SIG-M5 (cell line): ENCODE measurements around the gene MSH4.
"Not testable (repeated sequence)": the region's sequence is repeated elsewhere in the genome, so short reads cannot be mapped to it uniquely, and the experiment has no call there.

Source experiments
- DNase-seq: peaks from one replicate; lab custom pipeline; 2025; lab: John Stamatoyannopoulos, UW

MSH4 gene

GRCh38 chr1:75796376-75797272 is at the start of gene MSH4:
MSH4 (plus strand) TSS chr1:75796882; CDS start chr1:75796986, 104 bp downstream.
- DNase-seq = no peak

GRCh38 chr1:75757210-75757609 is 39.5 kb upstream of the MSH4 start:
- not testable (repeated sequence) for DNase-seq

GRCh38 chr1:75758543-75758942 is 38.1 kb upstream of the MSH4 start:
- not testable (repeated sequence) for DNase-seq

GRCh38 chr1:75764057-75764655 is 32.5 kb upstream of the MSH4 start:
- DNase-seq = no peak

- no peak for DNase-seq
Measured at GRCh38 chr1:75765697-75766355, 30.9 kb upstream of the MSH4 start.

GRCh38 chr1:75768016-75768415 is 28.7 kb upstream of the MSH4 start:
- no peak for DNase-seq

GRCh38 chr1:75770761-75771160 is 25.9 kb upstream of the MSH4 start:
- no peak for DNase-seq

- no peak for DNase-seq
Measured at GRCh38 chr1:75771978-75772377, 24.7 kb upstream of the MSH4 start.

GRCh38 chr1:75777812-75778211 is 18.9 kb upstream of the MSH4 start:
- DNase-seq = not testable (repeated sequence)

GRCh38 chr1:75778694-75779093 is 18.0 kb upstream of the MSH4 start:
- DNase-seq = not testable (repeated sequence)

- DNase-seq = not testable (repeated sequence)
Measured at GRCh38 chr1:75780183-75780582, 16.5 kb upstream of the MSH4 start.

- not testable (repeated sequence) for DNase-seq
Measured at GRCh38 chr1:75783920-75784319, 12.8 kb upstream of the MSH4 start.

- DNase-seq = no peak
Measured at GRCh38 chr1:75785320-75785982, 11.2 kb upstream of the MSH4 start.

- peak; percentile 75 for DNase-seq
Measured at GRCh38 chr1:75785983-75786853, 10.5 kb upstream of the MSH4 start, which contains the start of gene RABGGTB. RABGGTB (plus strand) TSS chr1:75786256; CDS start chr1:75786272, 16 bp downstream.

GRCh38 chr1:75786901-75787493 is 9.7 kb upstream of the MSH4 start:
- DNase-seq = no peak

- no peak for DNase-seq
Measured at GRCh38 chr1:75787524-75787923, 9.2 kb upstream of the MSH4 start.

GRCh38 chr1:75789988-75790387 is 6.7 kb upstream of the MSH4 start:
- DNase-seq = no peak

GRCh38 chr1:75791022-75791421 is 5.7 kb upstream of the MSH4 start:
- no peak for DNase-seq

GRCh38 chr1:75792091-75792490 is 4.6 kb upstream of the MSH4 start:
- DNase-seq = no peak

- no peak for DNase-seq
Measured at GRCh38 chr1:75794382-75794781, 2.3 kb upstream of the MSH4 start.

- no peak for DNase-seq
Measured at GRCh38 chr1:75795703-75796193, 934 bp upstream of the MSH4 start.
